Measurements from ENCODE around the gene DDX25. TPM values are rescaled to one million over a fixed set of nuclear protein-coding genes. Genes with fewer than 3 reads are reported as not detected.

The DDX25 gene
- total RNA-seq, 6 donors from 2014 or later = 0.31 TPM; not detected in 5

- Histone ChIP-seq H3K27ac (no peak overlapping the region), H3K27me3 (no peaks in the 10 kb centered on the region), H3K4me1 (peaks cover 0 to 9% (median 6%) of the 10 kb centered on the region in 4 donors), H3K36me3 (no peaks in the 10 kb centered on the region), H3K4me3 (no peak overlapping the region), H3K9me3 (no peaks in the 10 kb centered on the region)
- TF ChIP-seq EP300 (IDR thresholded peaks at IDR 0.05) (no peak), POLR2A (IDR thresholded peaks at IDR 0.05) (no peak), POLR2AphosphoS5 (IDR thresholded peaks at IDR 0.05) (no peak)
- TF ChIP-seq, protein P1, sequence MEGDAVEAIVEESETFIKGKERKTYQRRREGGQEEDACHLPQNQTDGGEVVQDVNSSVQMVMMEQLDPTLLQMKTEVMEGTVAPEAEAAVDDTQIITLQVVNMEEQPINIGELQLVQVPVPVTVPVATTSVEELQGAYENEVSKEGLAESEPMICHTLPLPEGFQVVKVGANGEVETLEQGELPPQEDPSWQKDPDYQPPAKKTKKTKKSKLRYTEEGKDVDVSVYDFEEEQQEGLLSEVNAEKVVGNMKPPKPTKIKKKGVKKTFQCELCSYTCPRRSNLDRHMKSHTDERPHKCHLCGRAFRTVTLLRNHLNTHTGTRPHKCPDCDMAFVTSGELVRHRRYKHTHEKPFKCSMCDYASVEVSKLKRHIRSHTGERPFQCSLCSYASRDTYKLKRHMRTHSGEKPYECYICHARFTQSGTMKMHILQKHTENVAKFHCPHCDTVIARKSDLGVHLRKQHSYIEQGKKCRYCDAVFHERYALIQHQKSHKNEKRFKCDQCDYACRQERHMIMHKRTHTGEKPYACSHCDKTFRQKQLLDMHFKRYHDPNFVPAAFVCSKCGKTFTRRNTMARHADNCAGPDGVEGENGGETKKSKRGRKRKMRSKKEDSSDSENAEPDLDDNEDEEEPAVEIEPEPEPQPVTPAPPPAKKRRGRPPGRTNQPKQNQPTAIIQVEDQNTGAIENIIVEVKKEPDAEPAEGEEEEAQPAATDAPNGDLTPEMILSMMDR (IDR thresholded peaks at IDR 0.05) = no peak
- WGBS, 2 donors = 90% methylated on average over 6 to 9 of the region's 11 CpGs
- ATAC-seq (ENCODE audit: low FRiP score in 2 of 2) = no peak
- DNase-seq = no peak
These were observed 45.8 kb downstream of the DDX25 start for GRCh38 chr11:125950178-125950490.

DNA sequence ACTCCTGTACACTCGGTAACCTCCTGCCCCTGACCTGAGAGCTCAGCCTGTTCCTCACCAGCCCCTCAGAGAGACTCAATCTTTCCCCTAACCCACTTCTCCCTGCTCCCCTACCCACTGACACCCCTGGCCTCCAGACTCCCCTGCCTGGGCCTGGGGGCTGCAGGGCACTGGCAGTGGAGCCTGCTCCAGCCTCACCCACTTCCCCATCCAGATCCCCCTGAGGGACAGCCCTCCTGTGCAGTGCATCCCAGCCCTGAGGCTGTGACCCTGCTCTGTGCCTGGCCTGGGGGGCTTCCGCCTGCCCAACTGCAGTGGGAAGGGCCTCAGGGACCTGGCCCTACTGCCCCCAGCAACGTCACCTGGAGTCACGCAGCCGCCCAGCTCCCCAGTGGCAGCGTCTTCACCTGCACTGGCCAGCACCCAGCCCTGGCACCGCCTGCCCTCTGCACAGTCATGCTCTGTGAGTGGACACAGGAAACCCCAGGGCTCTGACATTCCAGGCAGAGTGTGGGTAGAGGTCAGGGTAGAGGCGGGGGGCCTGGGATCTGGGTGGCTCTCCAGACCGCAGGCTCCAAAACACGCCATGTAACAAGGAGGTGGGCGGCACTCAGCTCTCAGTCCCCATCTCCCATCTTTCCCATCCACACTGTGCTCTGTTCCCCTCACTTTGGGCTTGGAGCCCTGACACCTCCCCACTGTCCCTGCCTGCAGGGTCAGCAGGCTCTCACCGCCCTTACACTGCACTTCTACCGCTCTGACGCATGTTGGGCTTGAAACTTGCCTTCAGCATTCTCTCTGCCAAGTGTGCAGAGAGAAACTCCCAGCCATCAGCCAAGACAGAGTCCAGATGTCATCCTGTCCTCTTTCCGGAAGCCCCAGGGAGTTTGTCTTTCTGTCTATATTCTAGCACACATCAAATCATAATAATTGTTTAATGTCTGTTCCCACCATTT is 46.7 kb downstream of the DDX25 start:
- ATAC-seq (ENCODE audit: low FRiP score in 2 of 2) (peak; percentile 34 to 61), DNase-seq (peak in 1 of 2 donors; percentile 73)
- 74 to 79% methylated on average over 8 to 15 of the region's 15 CpGs for WGBS, 2 donors
- Histone ChIP-seq H3K27me3 (no peaks in the 10 kb centered on the region), H3K4me3 (no peak overlapping the region), H3K36me3 (no peaks in the 10 kb centered on the region), H3K27ac (no peak overlapping the region), H3K4me1 (peaks cover 0 to 9% (median 6%) of the 10 kb centered on the region in 4 donors), H3K9me3 (no peaks in the 10 kb centered on the region)
- peak in 1 of 2 donors; percentile 36 for TF ChIP-seq POLR2AphosphoS5 (IDR thresholded peaks at IDR 0.05)
- no peak for TF ChIP-seq POLR2A (IDR thresholded peaks at IDR 0.05)

DNA sequence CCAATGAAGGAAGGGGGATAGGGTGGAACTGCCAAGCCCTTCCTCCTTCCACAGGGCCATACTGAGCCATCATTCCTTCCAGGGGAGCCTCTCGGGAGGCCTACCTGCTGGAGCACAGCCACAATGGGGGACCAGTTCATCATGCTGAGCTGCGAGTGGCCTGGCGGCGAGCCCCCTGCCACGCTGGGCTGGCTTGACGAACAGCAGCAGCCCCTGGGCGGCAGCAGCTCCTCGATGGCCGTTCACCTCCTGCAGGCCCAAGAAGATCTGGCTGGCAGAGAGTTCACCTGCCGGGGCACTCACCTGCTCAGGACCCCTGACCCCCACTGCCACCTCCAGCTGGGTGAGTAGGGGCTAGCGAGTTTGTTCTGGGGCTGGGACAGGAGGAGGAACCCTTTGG is 47.4 kb downstream of the DDX25 start:
- ATAC-seq (ENCODE audit: low FRiP score in 2 of 2) (no peak), DNase-seq (peak in 1 of 2 donors; percentile 76)
- Histone ChIP-seq H3K27me3 (no peaks in the 10 kb centered on the region), H3K36me3 (no peaks in the 10 kb centered on the region), H3K4me3 (no peak overlapping the region), H3K9me3 (no peaks in the 10 kb centered on the region), H3K27ac (no peak overlapping the region), H3K4me1 (peaks cover 0 to 9% (median 6%) of the 10 kb centered on the region in 4 donors)
- TF ChIP-seq POLR2A (IDR thresholded peaks at IDR 0.05) (no peak), POLR2AphosphoS5 (IDR thresholded peaks at IDR 0.05) (no peak)
- 52 to 72% methylated on average over 3 to 11 of the region's 11 CpGs for WGBS, 2 donors

GRCh38 chr11:125952559-125952958 is 48.3 kb downstream of the DDX25 start:
- Histone ChIP-seq H3K4me1 (peaks cover 0 to 9% (median 6%) of the 10 kb centered on the region in 4 donors), H3K27me3 (no peaks in the 10 kb centered on the region), H3K36me3 (no peaks in the 10 kb centered on the region), H3K9me3 (no peaks in the 10 kb centered on the region), H3K27ac (no peak overlapping the region), H3K4me3 (no peak overlapping the region)
- ATAC-seq (ENCODE audit: low FRiP score in 2 of 2) (no peak), DNase-seq (no peak)
- TF ChIP-seq POLR2A (IDR thresholded peaks at IDR 0.05) = no peak
- no peak for TF ChIP-seq EP300 (IDR thresholded peaks at IDR 0.05)
- TF ChIP-seq POLR2AphosphoS5 (IDR thresholded peaks at IDR 0.05) = no peak
- TF ChIP-seq, protein P1 (IDR thresholded peaks at IDR 0.05) = no peak
- 35 to 92% methylated on average over 2 of the region's 2 CpGs for WGBS, 2 donors

DNA sequence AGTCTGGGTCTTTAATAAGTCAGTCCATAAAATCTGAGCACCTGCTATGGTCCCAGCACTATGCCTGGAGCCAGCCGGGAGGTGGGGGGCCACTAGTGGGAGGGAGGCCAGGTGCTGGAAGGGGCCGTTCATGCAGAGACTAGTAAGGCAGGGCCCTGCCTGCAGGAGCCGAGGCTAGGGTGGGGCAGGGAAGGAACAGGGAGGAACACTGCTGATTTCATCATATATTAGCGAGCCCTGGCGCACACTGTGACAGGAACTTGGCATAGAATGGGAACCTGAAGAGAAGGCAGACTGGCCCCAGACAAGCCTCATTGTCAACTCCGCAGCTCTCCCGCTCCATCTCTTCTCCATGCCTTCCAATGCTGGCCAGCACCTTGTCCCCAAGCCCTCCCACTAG is 48.7 kb downstream of the DDX25 start:
- H3K27me3 ChIP-seq = no peaks in the 10 kb centered on the region
- no peak overlapping the region for H3K4me3 ChIP-seq
- DNase-seq = peak in 1 of 2 donors; percentile 69
- TF ChIP-seq, protein P1 (IDR thresholded peaks at IDR 0.05) = no peak
- TF ChIP-seq POLR2A (IDR thresholded peaks at IDR 0.05) (no peak), EP300 (IDR thresholded peaks at IDR 0.05) (no peak)
- no peaks in the 10 kb centered on the region for H3K36me3 ChIP-seq
- H3K4me1 ChIP-seq = peaks cover 0 to 9% (median 6%) of the 10 kb centered on the region in 4 donors
- WGBS, 2 donors = 21 to 38% methylated on average over 6 to 7 of the region's 7 CpGs
- ATAC-seq (ENCODE audit: low FRiP score in 2 of 2) = peak; percentile 15 to 50
- H3K9me3 ChIP-seq = no peaks in the 10 kb centered on the region
- no peak overlapping the region for H3K27ac ChIP-seq
